ENCODE results near the gene EPHB3.

Gene EPHB3

GRCh38 chr3:184549796-184550577 lies 11.6 kb upstream of the EPHB3 start:
- DNase-seq, result peak; percentile 54
- Histone ChIP-seq H3K4me3 (ENCODE audit: low read depth, low read length) (no peak overlapping the region), H3K27ac (no peak overlapping the region), H3K27me3 (ENCODE audit: insufficient read depth, low read depth, severe bottlenecking) (no peaks in the 10 kb centered on the region), H3K36me3 (no peaks in the 10 kb centered on the region), H3K9me3 (ENCODE audit: severe bottlenecking) (no peaks in the 10 kb centered on the region)
- TF ChIP-seq, protein P1, sequence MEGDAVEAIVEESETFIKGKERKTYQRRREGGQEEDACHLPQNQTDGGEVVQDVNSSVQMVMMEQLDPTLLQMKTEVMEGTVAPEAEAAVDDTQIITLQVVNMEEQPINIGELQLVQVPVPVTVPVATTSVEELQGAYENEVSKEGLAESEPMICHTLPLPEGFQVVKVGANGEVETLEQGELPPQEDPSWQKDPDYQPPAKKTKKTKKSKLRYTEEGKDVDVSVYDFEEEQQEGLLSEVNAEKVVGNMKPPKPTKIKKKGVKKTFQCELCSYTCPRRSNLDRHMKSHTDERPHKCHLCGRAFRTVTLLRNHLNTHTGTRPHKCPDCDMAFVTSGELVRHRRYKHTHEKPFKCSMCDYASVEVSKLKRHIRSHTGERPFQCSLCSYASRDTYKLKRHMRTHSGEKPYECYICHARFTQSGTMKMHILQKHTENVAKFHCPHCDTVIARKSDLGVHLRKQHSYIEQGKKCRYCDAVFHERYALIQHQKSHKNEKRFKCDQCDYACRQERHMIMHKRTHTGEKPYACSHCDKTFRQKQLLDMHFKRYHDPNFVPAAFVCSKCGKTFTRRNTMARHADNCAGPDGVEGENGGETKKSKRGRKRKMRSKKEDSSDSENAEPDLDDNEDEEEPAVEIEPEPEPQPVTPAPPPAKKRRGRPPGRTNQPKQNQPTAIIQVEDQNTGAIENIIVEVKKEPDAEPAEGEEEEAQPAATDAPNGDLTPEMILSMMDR (IDR thresholded peaks at IDR 0.05; ENCODE audit: low read depth, low read length), result no peak

- no peaks in the 10 kb centered on the region for H3K27me3 ChIP-seq (ENCODE audit: insufficient read depth, low read depth, severe bottlenecking)
- no peak for DNase-seq
- H3K4me3 ChIP-seq (ENCODE audit: low read depth, low read length), result no peak overlapping the region
- H3K9me3 ChIP-seq (ENCODE audit: severe bottlenecking), result no peaks in the 10 kb centered on the region
- TF ChIP-seq, protein P1 (IDR thresholded peaks at IDR 0.05; ENCODE audit: low read depth, low read length), result no peak
- H3K27ac ChIP-seq, result no peak overlapping the region
- H3K36me3 ChIP-seq, result no peaks in the 10 kb centered on the region
Measured at GRCh38 chr3:184551103-184551502, 10.5 kb upstream of the EPHB3 start.

GRCh38 chr3:184551614-184552256 lies 9.8 kb upstream of the EPHB3 start:
- TF ChIP-seq, protein P1 (IDR thresholded peaks at IDR 0.05; ENCODE audit: low read depth, low read length), result no peak
- H3K4me3 ChIP-seq (ENCODE audit: low read depth, low read length), result no peak overlapping the region
- H3K27ac ChIP-seq, result no peak overlapping the region
- no peak for DNase-seq
- H3K36me3 ChIP-seq, result no peaks in the 10 kb centered on the region
- H3K27me3 ChIP-seq (ENCODE audit: insufficient read depth, low read depth, severe bottlenecking), result no peaks in the 10 kb centered on the region
- no peaks in the 10 kb centered on the region for H3K9me3 ChIP-seq (ENCODE audit: severe bottlenecking)

DNA sequence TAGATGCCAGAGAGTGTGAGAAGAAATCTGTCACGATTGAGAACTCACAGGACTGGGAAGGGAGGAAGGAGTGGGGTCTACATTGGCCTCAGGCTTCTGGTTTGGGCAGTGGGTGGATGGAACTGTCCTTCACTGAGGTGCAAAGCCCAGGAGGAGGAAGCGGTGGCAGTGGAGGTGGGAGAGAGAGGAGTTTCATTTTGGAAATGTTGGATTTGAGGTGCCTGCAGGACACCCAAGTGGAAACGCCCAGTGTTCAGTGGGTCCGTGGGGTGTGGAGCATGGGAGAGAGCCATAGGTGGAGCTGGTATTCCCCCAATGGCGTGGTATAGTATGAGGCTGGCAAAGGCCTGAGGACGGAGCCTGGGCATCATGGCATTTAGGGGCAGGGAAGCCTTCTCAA lies 9.3 kb upstream of the EPHB3 start:
- no peak for DNase-seq
- Histone ChIP-seq H3K27me3 (ENCODE audit: insufficient read depth, low read depth, severe bottlenecking) (no peaks in the 10 kb centered on the region), H3K36me3 (no peaks in the 10 kb centered on the region), H3K9me3 (ENCODE audit: severe bottlenecking) (no peaks in the 10 kb centered on the region), H3K27ac (no peak overlapping the region), H3K4me3 (ENCODE audit: low read depth, low read length) (no peak overlapping the region)
- TF ChIP-seq, protein P1 (IDR thresholded peaks at IDR 0.05; ENCODE audit: low read depth, low read length), result no peak

- DNase-seq, result no peak
- Histone ChIP-seq H3K36me3 (no peaks in the 10 kb centered on the region), H3K4me3 (ENCODE audit: low read depth, low read length) (no peak overlapping the region), H3K27ac (no peak overlapping the region), H3K27me3 (ENCODE audit: insufficient read depth, low read depth, severe bottlenecking) (no peaks in the 10 kb centered on the region), H3K9me3 (ENCODE audit: severe bottlenecking) (no peaks in the 10 kb centered on the region)
- TF ChIP-seq, protein P1 (IDR thresholded peaks at IDR 0.05; ENCODE audit: low read depth, low read length), result no peak
Measured at GRCh38 chr3:184552863-184553262, 8.7 kb upstream of the EPHB3 start.

Measured in WERI-Rb-1 (cell line).